Measurements from ENCODE around the gene HARBI1. TPM values are rescaled to one million over a fixed set of nuclear protein-coding genes. Genes with fewer than 3 reads are reported as not detected.
A peak's percentile ranks its signal among the peaks of the same experiment; 100 is the strongest.

HARBI1 gene
- polyA plus RNA-seq, 1 of the 3 experiments (the other 2 are of a cell fraction), result 2.4 TPM

DNA sequence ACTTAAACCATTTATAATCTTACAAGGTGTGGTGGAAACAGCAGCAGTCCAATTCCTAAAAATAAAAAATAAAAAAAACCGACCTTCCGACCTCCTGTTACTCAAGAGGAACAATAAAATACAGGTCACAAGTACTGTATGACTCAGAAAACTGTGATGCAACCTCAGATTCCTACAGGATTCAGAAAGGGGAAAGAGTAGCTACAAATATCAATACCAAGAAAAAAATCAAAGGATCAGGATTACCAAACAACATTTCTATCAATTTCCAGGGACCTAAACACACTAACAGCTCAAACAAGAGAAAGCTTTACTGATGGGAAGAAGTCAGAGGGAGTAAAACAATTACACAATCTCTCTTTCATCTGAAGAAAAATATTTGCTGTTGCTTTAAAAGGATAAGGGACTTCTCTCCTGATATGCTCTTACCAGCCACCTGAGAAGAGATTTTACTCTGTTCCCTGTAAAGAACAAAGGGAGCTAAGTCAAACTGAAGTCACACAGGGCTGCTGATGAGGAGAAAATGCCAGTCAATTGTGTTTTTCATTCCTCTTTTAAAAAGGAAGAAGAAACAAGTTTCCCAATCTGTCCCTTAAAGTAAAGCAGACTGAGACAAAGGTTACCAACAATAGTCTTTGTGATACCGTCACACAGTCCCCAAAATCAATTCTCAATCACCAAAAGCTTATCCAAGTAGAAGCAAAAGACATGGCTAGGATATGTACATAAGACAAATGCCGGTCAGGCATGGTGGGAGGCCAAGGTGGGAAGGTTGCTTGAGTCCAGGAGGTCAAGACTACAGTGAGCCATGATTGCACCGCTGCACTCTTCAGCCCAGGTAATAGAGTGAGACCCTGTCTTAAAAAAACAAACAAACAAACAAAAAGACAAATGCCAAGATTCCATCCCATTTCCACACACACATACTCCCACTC lies 62.5 kb downstream of the HARBI1 start:
- Histone ChIP-seq H3K27ac (ENCODE audit: low read depth in 2 of 2, low read length in 1 of 2) (peak overlapping the region; percentile 23 to 81; a peak in 3 of 4 replicates), H3K9me2 (no peaks in the 10 kb centered on the region), H3K27me3 (ENCODE audit: insufficient read depth) (no peaks in the 10 kb centered on the region), H3K36me3 (replicated peaks in 1 of 2; ENCODE audit: control insufficient read depth in 1 of 2, insufficient read depth in 2 of 2, low read length in 1 of 2) (no peaks in the 10 kb centered on the region), H3K79me2 (ENCODE audit: insufficient read depth) (peaks cover 96% of the 10 kb centered on the region), H3K9me3 (no peaks in the 10 kb centered on the region), H3F3A (replicated peaks; ENCODE audit: insufficient read depth) (peaks cover 11% of the 10 kb centered on the region), H3K4me1 (ENCODE audit: control insufficient read depth in 1 of 2, insufficient read depth in 2 of 2, low read depth in 1 of 2, low read length in 1 of 2) (peaks cover 0 to 32% of the 10 kb centered on the region in 2 experiments; a peak in 3 of 4 replicates), H3K9ac (peak overlapping the region; percentile 28; the same call in 1 of the 2 replicates), H3K4me2 (peak overlapping the region; percentile 61), H2AFZ (ENCODE audit: low read depth) (no peak overlapping the region), H3K4me3 (ENCODE audit: low read depth in 2 of 2, low read length in 1 of 2) (no peak overlapping the region), H4K20me1 (ENCODE audit: insufficient read depth) (peaks cover 29% of the 10 kb centered on the region)
- ChIA-PET CTCF (interaction anchor here (0.9 to 2.0 kb wide), 5 partner anchors 11 to 165 kb away, joined by 3 to 5 read pairs (median 4); no protein-coding TSS in a partner anchor), POLR2A (no interaction called here)
- 57% methylated on average over 5 of the region's 5 CpGs for WGBS (ENCODE audit: low lambda C conversion rate)
- no peak for DNase-seq
- TF ChIP-seq FOSL2 (IDR thresholded peaks at IDR 0.05; ENCODE audit: borderline replicate concordance, low read depth) (peak; percentile 73; the same call in 1 of the 2 replicates), MXI1 (IDR thresholded peaks at IDR 0.05; ENCODE audit: low read depth, low read length) (no peak), RXRA (IDR thresholded peaks at IDR 0.05; ENCODE audit: borderline replicate concordance, low read depth) (peak; percentile 66), RAD21 (IDR thresholded peaks at IDR 0.05; ENCODE audit: low read length) (no peak), MEF2A (IDR thresholded peaks at IDR 0.05; ENCODE audit: borderline replicate concordance, low read depth) (peak; percentile 42; the same call in 1 of the 2 replicates), JUND (IDR thresholded peaks at IDR 0.05) (peak; percentile 60), YY1 (IDR thresholded peaks at IDR 0.05; ENCODE audit: low read depth) (no peak)
- TF ChIP-seq, protein P1, sequence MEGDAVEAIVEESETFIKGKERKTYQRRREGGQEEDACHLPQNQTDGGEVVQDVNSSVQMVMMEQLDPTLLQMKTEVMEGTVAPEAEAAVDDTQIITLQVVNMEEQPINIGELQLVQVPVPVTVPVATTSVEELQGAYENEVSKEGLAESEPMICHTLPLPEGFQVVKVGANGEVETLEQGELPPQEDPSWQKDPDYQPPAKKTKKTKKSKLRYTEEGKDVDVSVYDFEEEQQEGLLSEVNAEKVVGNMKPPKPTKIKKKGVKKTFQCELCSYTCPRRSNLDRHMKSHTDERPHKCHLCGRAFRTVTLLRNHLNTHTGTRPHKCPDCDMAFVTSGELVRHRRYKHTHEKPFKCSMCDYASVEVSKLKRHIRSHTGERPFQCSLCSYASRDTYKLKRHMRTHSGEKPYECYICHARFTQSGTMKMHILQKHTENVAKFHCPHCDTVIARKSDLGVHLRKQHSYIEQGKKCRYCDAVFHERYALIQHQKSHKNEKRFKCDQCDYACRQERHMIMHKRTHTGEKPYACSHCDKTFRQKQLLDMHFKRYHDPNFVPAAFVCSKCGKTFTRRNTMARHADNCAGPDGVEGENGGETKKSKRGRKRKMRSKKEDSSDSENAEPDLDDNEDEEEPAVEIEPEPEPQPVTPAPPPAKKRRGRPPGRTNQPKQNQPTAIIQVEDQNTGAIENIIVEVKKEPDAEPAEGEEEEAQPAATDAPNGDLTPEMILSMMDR (IDR thresholded peaks at IDR 0.05), result no peak
- TF ChIP-seq, protein P2, sequence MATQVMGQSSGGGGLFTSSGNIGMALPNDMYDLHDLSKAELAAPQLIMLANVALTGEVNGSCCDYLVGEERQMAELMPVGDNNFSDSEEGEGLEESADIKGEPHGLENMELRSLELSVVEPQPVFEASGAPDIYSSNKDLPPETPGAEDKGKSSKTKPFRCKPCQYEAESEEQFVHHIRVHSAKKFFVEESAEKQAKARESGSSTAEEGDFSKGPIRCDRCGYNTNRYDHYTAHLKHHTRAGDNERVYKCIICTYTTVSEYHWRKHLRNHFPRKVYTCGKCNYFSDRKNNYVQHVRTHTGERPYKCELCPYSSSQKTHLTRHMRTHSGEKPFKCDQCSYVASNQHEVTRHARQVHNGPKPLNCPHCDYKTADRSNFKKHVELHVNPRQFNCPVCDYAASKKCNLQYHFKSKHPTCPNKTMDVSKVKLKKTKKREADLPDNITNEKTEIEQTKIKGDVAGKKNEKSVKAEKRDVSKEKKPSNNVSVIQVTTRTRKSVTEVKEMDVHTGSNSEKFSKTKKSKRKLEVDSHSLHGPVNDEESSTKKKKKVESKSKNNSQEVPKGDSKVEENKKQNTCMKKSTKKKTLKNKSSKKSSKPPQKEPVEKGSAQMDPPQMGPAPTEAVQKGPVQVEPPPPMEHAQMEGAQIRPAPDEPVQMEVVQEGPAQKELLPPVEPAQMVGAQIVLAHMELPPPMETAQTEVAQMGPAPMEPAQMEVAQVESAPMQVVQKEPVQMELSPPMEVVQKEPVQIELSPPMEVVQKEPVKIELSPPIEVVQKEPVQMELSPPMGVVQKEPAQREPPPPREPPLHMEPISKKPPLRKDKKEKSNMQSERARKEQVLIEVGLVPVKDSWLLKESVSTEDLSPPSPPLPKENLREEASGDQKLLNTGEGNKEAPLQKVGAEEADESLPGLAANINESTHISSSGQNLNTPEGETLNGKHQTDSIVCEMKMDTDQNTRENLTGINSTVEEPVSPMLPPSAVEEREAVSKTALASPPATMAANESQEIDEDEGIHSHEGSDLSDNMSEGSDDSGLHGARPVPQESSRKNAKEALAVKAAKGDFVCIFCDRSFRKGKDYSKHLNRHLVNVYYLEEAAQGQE (IDR thresholded peaks at IDR 0.05; ENCODE audit: low read depth, low read length), result no peak

Measured in SK-N-SH (cell line).